Measurements from ENCODE around the gene MC5R. TPM values are rescaled to one million over a fixed set of nuclear protein-coding genes. Genes with fewer than 3 reads are reported as not detected.
"Not testable (repeated sequence)": the region's sequence is repeated elsewhere in the genome, so short reads cannot be mapped to it uniquely, and the experiment has no call there.

MC5R gene
- total RNA-seq, 1 donor from 2014 or later: not detected

DNA sequence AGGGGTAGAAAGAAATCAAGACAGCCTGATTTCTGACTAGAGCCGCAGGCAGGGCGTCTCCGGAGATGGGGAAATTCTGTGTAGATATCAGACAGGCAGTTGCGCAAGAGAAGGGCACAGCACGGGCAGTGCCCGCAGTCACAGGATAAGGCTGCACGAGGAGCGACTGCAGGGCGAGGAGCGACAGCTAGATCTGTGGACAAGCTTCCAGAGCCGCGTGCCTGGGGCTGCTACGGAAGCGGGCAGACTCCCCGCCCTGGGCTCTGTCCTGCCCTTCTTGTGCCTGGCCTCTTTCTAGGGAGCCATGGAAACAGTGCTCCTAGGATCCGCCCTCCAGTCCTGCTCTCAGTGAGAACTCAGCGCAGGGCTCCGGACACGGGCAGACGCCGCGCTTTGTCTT is 12.6 kb downstream of the MC5R start:
- Mint-ChIP-seq H3K27ac (ENCODE audit: unreplicated experiment) (no peak overlapping the region), H3K27me3 (ENCODE audit: unreplicated experiment) (peaks cover 8% of the 10 kb centered on the region), H3K9me3 (ENCODE audit: unreplicated experiment) (peaks cover 3% of the 10 kb centered on the region), H3K4me3 (ENCODE audit: unreplicated experiment) (no peak overlapping the region), H3K36me3 (ENCODE audit: unreplicated experiment) (no peaks in the 10 kb centered on the region), H3K4me1 (ENCODE audit: low read depth, unreplicated experiment) (peaks cover 1% of the 10 kb centered on the region)
- TF ChIP-seq, protein P1, sequence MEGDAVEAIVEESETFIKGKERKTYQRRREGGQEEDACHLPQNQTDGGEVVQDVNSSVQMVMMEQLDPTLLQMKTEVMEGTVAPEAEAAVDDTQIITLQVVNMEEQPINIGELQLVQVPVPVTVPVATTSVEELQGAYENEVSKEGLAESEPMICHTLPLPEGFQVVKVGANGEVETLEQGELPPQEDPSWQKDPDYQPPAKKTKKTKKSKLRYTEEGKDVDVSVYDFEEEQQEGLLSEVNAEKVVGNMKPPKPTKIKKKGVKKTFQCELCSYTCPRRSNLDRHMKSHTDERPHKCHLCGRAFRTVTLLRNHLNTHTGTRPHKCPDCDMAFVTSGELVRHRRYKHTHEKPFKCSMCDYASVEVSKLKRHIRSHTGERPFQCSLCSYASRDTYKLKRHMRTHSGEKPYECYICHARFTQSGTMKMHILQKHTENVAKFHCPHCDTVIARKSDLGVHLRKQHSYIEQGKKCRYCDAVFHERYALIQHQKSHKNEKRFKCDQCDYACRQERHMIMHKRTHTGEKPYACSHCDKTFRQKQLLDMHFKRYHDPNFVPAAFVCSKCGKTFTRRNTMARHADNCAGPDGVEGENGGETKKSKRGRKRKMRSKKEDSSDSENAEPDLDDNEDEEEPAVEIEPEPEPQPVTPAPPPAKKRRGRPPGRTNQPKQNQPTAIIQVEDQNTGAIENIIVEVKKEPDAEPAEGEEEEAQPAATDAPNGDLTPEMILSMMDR (IDR thresholded peaks at IDR 0.05; ENCODE audit: partially characterized antibody, unreplicated experiment): no peak
- no peak for DNase-seq

DNA sequence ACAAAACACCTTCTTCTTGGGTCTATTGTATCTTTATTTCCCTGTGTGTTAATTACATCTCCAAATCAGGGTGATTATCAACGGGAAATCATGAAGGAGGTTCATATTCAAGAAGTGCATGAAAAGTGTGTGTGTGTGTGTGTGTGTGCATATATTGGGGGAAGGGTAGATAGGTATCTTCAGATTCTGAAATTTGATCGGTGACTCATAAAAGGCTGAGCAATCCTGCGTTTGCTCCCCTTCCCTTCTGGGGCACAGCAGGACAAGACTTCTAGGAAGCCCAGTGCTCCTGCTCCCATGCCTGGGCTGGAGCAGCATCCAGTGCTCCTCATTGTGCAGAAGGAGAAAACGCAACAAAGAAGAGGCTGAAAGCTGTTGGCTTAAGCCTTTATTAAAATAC is 25.8 kb downstream of the MC5R start:
- DNase-seq: no peak
- Mint-ChIP-seq H3K4me3 (ENCODE audit: unreplicated experiment) (no peak overlapping the region), H3K27me3 (ENCODE audit: unreplicated experiment) (no peaks in the 10 kb centered on the region), H3K27ac (ENCODE audit: unreplicated experiment) (no peak overlapping the region), H3K36me3 (ENCODE audit: unreplicated experiment) (no peaks in the 10 kb centered on the region), H3K4me1 (ENCODE audit: low read depth, unreplicated experiment) (no peaks in the 10 kb centered on the region), H3K9me3 (ENCODE audit: unreplicated experiment) (peaks cover 2% of the 10 kb centered on the region)
- TF ChIP-seq, protein P1 (IDR thresholded peaks at IDR 0.05; ENCODE audit: partially characterized antibody, unreplicated experiment): no peak

DNA sequence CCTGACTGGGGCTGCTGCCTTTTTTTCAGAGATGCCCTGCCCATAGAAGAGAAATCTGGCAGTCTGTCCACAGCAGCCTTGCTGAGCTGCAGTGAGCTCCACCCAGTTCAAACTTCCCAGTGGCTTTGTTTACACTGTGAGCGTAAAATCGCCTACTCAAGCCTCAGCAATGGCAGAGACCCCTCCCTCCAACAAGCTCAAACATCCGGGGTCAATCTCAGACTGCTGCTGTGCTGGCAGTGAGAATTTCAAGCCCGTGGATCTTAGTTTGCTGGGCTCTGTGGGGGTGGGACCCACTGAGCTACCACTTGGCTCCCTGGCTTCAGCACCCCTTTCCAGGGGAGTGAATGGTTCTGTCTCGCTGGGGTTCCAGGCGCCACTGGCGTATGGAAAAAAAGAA is 38.9 kb downstream of the MC5R start:
- H3K36me3 Mint-ChIP-seq (ENCODE audit: unreplicated experiment); H3K9me3 Mint-ChIP-seq (ENCODE audit: unreplicated experiment); H3K4me3 Mint-ChIP-seq (ENCODE audit: unreplicated experiment); H3K27ac Mint-ChIP-seq (ENCODE audit: unreplicated experiment); DNase-seq; H3K27me3 Mint-ChIP-seq (ENCODE audit: unreplicated experiment); H3K4me1 Mint-ChIP-seq (ENCODE audit: low read depth, unreplicated experiment): not testable (repeated sequence)

DNA sequence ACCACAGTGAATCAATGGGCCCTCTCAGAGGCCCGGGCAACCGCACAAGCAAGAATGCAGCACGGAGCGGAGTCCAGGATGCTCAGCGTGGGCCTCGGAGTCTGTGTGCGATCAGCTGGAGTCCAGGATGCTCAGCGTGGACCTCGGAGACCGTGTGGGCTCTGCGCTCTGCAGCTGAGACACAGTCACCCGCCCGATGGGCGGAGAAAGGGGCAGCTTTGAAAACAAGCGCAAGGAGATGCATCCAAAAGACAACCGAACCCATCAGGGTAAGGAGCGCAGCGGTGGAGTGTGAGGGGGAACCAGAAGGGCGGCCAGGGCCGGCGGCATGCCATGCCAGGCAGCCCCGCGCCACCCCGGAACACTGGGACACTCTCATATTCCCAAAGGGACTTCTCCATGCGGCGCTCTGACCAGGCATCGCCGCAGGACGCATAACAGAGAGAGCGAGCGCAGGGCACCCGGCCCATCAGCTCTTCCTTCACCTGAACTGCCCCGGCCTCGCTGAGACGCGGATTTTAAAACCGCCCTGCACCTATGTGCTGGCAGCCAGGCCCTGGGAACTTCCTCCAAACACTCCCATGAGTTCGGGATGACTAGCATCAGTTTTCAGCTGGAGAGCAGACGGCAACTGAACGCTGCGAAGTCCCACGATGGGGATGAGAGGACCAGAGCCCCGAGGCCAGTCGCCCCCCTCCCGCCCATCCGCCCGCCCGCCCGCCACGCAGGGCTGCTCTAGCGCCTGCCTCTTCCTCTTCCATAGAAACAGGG is 44.7 kb downstream of the MC5R start:
- peak overlapping the region; percentile 75 for H3K4me3 Mint-ChIP-seq (ENCODE audit: unreplicated experiment)
- no peak overlapping the region for H3K27ac Mint-ChIP-seq (ENCODE audit: unreplicated experiment)
- H3K4me1 Mint-ChIP-seq (ENCODE audit: low read depth, unreplicated experiment): peaks cover 6% of the 10 kb centered on the region

DNA sequence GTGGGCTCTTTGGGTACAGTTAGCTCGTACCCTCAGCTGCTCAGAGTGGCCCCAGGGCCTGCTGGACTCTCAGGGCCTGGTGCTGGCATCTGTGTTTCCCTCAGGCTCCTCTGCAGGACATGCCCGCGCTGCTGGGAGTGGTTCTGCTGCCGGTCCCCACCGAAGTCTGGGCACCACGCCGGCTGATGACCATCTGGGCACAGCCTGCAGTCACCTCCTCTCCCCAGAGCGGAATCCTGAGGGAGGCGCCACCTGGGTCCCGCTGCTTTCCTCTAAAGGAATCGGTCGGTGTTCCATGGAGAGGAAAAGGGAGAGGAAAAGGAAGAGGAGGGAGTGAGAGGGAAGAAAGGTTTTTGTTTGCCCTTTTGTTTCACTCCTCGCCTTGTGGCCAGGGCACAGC is 47.8 kb downstream of the MC5R start:
- no peak for DNase-seq
- H3K27me3 Mint-ChIP-seq (ENCODE audit: unreplicated experiment): peaks cover 10% of the 10 kb centered on the region
- peaks cover 2% of the 10 kb centered on the region for H3K9me3 Mint-ChIP-seq (ENCODE audit: unreplicated experiment)
- H3K27ac Mint-ChIP-seq (ENCODE audit: unreplicated experiment): no peak overlapping the region
- TF ChIP-seq, protein P1 (IDR thresholded peaks at IDR 0.05; ENCODE audit: partially characterized antibody, unreplicated experiment): no peak
- H3K4me3 Mint-ChIP-seq (ENCODE audit: unreplicated experiment): no peak overlapping the region
- H3K4me1 Mint-ChIP-seq (ENCODE audit: low read depth, unreplicated experiment): peaks cover 6% of the 10 kb centered on the region
- no peaks in the 10 kb centered on the region for H3K36me3 Mint-ChIP-seq (ENCODE audit: unreplicated experiment)

More for the DNA sequence above, 44.7 kb downstream of the MC5R start:
- H3K27me3 Mint-ChIP-seq (ENCODE audit: unreplicated experiment): peaks cover 11% of the 10 kb centered on the region
- TF ChIP-seq, protein P1 (IDR thresholded peaks at IDR 0.05; ENCODE audit: partially characterized antibody, unreplicated experiment): no peak
- peak; percentile 34 for DNase-seq
- H3K36me3 Mint-ChIP-seq (ENCODE audit: unreplicated experiment): no peaks in the 10 kb centered on the region
- peaks cover 4% of the 10 kb centered on the region for H3K9me3 Mint-ChIP-seq (ENCODE audit: unreplicated experiment)
